KBM-7 (cell line): ENCODE measurements around the gene MYO15B.

Experiments used
- DNase-seq: peaks from one replicate; pipeline ENCODE4 v3.0.0-alpha.2; 2015
- in situ Hi-C: fragments of 300-500 bp; cut with MboI; formaldehyde crosslinking; loops from 2 replicates; pipeline ENCODE4 v1.14.3; 2020; ENCODE audit warnings: low sequenced_read_pairs, low pct_unique_long_range_greater_than_20kb, mixed read lengths

MYO15B gene

GRCh38 chr17:75595284-75595919 lies 7.8 kb downstream of the MYO15B start:
- in situ Hi-C loops, result no loop called here
- DNase-seq, result no peak

- in situ Hi-C loops, result no loop called here
- no peak for DNase-seq
Measured at GRCh38 chr17:75595920-75596313, 8.3 kb downstream of the MYO15B start.

- in situ Hi-C loops, result no loop called here
- DNase-seq, result no peak
Measured at GRCh38 chr17:75596320-75597087, 8.9 kb downstream of the MYO15B start.

GRCh38 chr17:75601057-75601987 lies 13.7 kb downstream of the MYO15B start:
- DNase-seq, result peak; percentile 89
- in situ Hi-C loops, result no loop called here

- DNase-seq, result no peak
- in situ Hi-C loops, result no loop called here
Measured at GRCh38 chr17:75602644-75603043, 15.0 kb downstream of the MYO15B start.

- in situ Hi-C loops, result no loop called here
- no peak for DNase-seq
Measured at GRCh38 chr17:75603123-75603522, 15.5 kb downstream of the MYO15B start.

GRCh38 chr17:75604034-75604695 lies 16.6 kb downstream of the MYO15B start:
- no peak for DNase-seq
- in situ Hi-C loops, result no loop called here

- in situ Hi-C loops, result no loop called here
- no peak for DNase-seq
Measured at GRCh38 chr17:75605790-75606189, 18.2 kb downstream of the MYO15B start.

- DNase-seq, result no peak
- in situ Hi-C loops, result no loop called here
Measured at GRCh38 chr17:75607086-75607485, 19.5 kb downstream of the MYO15B start.

GRCh38 chr17:75610103-75610984 lies 22.7 kb downstream of the MYO15B start:
- DNase-seq, result no peak
- in situ Hi-C loops, result no loop called here

- no peak for DNase-seq
- in situ Hi-C loops, result no loop called here
Measured at GRCh38 chr17:75611851-75612429, 24.3 kb downstream of the MYO15B start.

GRCh38 chr17:75612906-75613626 lies 25.5 kb downstream of the MYO15B start:
- no peak for DNase-seq
- in situ Hi-C loops, result no loop called here

GRCh38 chr17:75614006-75614405 lies 26.4 kb downstream of the MYO15B start:
- no peak for DNase-seq
- in situ Hi-C loops, result no loop called here

GRCh38 chr17:75614556-75615270 lies 27.1 kb downstream of the MYO15B start:
- in situ Hi-C loops, result no loop called here
- no peak for DNase-seq

GRCh38 chr17:75615301-75615700 lies 27.7 kb downstream of the MYO15B start:
- no peak for DNase-seq
- in situ Hi-C loops, result no loop called here

- no peak for DNase-seq
- in situ Hi-C loops, result no loop called here
Measured at GRCh38 chr17:75616521-75617122, 29.0 kb downstream of the MYO15B start.

- DNase-seq, result no peak
- in situ Hi-C loops, result no loop called here
Measured at GRCh38 chr17:75617218-75617617, 29.6 kb downstream of the MYO15B start.
